ENCODE results near the gene AP5M1.
"Not testable (repeated sequence)": the region's sequence is repeated elsewhere in the genome, so short reads cannot be mapped to it uniquely, and the experiment has no call there.

AP5M1 gene

GRCh38 chr14:57268161-57269069 is at the start of gene AP5M1, which contains the start of gene EXOC5:
Gene AP5M1 (plus strand): TSS chr14:57268971. CDS start chr14:57269315, 344 bp downstream.
Gene EXOC5 (minus strand): TSS chr14:57268905. CDS start chr14:57268648, 257 bp downstream.
- in situ Hi-C loops (cut with HindIII; ENCODE audit: low sequenced_read_pairs) = no loop called here
- peak within 1 kb of the TSS; percentile 98 for H3K4me3 ChIP-seq (ENCODE audit: low read depth, low read length)
- no peak for TF ChIP-seq CTCF (IDR thresholded peaks at IDR 0.05; ENCODE audit: low read depth, low read length)
- peak; percentile 95 for DNase-seq (ENCODE audit: low read depth, low spot score)

- DNase-seq (ENCODE audit: low read depth, low spot score) = no peak
- no peak overlapping the region for H3K4me3 ChIP-seq (ENCODE audit: low read depth, low read length)
- TF ChIP-seq CTCF (IDR thresholded peaks at IDR 0.05; ENCODE audit: low read depth, low read length) = no peak
- in situ Hi-C loops (cut with HindIII; ENCODE audit: low sequenced_read_pairs) = no loop called here
Observed at GRCh38 chr14:57221931-57222330, 46.8 kb upstream of the AP5M1 start.

- H3K4me3 ChIP-seq (ENCODE audit: low read depth, low read length) = no peak overlapping the region
- in situ Hi-C loops (cut with HindIII; ENCODE audit: low sequenced_read_pairs) = no loop called here
- DNase-seq (ENCODE audit: low read depth, low spot score) = no peak
- TF ChIP-seq CTCF (IDR thresholded peaks at IDR 0.05; ENCODE audit: low read depth, low read length) = no peak
Observed at GRCh38 chr14:57227083-57227482, 41.7 kb upstream of the AP5M1 start.

- in situ Hi-C loops (cut with HindIII; ENCODE audit: low sequenced_read_pairs); H3K4me3 ChIP-seq (ENCODE audit: low read depth, low read length); DNase-seq (ENCODE audit: low read depth, low spot score): not testable (repeated sequence)
Observed at GRCh38 chr14:57228320-57228719, 40.5 kb upstream of the AP5M1 start.

- TF ChIP-seq CTCF (IDR thresholded peaks at IDR 0.05; ENCODE audit: low read depth, low read length) = no peak
- no peak overlapping the region for H3K4me3 ChIP-seq (ENCODE audit: low read depth, low read length)
- no peak for DNase-seq (ENCODE audit: low read depth, low spot score)
- in situ Hi-C loops (cut with HindIII; ENCODE audit: low sequenced_read_pairs) = no loop called here
Observed at GRCh38 chr14:57232006-57232405, 36.8 kb upstream of the AP5M1 start.

- H3K4me3 ChIP-seq (ENCODE audit: low read depth, low read length); DNase-seq (ENCODE audit: low read depth, low spot score); in situ Hi-C loops (cut with HindIII; ENCODE audit: low sequenced_read_pairs): not testable (repeated sequence)
Observed at GRCh38 chr14:57240115-57240514, 28.7 kb upstream of the AP5M1 start.

GRCh38 chr14:57243320-57243719 is 25.5 kb upstream of the AP5M1 start:
- TF ChIP-seq CTCF (IDR thresholded peaks at IDR 0.05; ENCODE audit: low read depth, low read length) = no peak
- no peak for DNase-seq (ENCODE audit: low read depth, low spot score)
- in situ Hi-C loops (cut with HindIII; ENCODE audit: low sequenced_read_pairs) = no loop called here
- no peak overlapping the region for H3K4me3 ChIP-seq (ENCODE audit: low read depth, low read length)
